Endothelial cell of umbilical vein (primary cell): ENCODE results near the gene STYXL1. TPM values are rescaled to one million over a fixed set of nuclear protein-coding genes. Genes with fewer than 3 reads are reported as not detected.

Source experiments
- BruUV-seq: library from RNA; stranded (reverse); fragments of 400-500 nt; replicated peaks from 2 replicates; lab custom pipeline; 2021; lab: Mats Ljungman, UMichigan
- CTCF ChIA-PET: fragments of 300-600, 350-600 bp; sonication (Branson Sonifier 250); formaldehyde crosslinking; loops from one replicate; lab custom pipeline; 2021; ENCODE audit warnings: antibody characterized with exemption, inconsistent platforms; lab: Charles Lee
- POLR2A ChIA-PET: fragments of 300-600, 350-600 bp; sonication (Branson Sonifier 250); formaldehyde crosslinking; loops from one replicate; lab custom pipeline; 2021; ENCODE audit warnings: antibody characterized with exemption, inconsistent platforms; lab: Charles Lee
- DNase-seq: peaks from one replicate; pipeline ENCODE4 v3.0.0-alpha.2; 2011; ENCODE audit warnings: low read depth, low spot score
- FAIRE-seq: peaks from 2 replicates; lab custom pipeline; 2011; peaks lifted over from hg19 to GRCh38; lab: Jason Lieb, UNC
- H2AFZ ChIP-seq: 2 replicates; pipeline ENCODE4 v1.6.0; 2012; ENCODE audit warnings: low read depth, low read length, control low read depth, inconsistent platforms
- H3K27ac ChIP-seq: 2 replicates; pipeline ENCODE4 v1.5.1; 2011; ENCODE audit warnings: low read depth, mild to moderate bottlenecking, control low read depth, low read length, moderate library complexity; ENCODE audit not compliant: insufficient read depth
- H3K27me3 ChIP-seq, 2 experiments: 2 replicates each; pipeline versions ENCODE4 v1.6.0 to v1.6.1; 2011; ENCODE audit warnings: low read length in 2 of 2, mixed read lengths in 1 of 2; ENCODE audit not compliant: control insufficient read depth in 2 of 2, insufficient read depth in 2 of 2
- H3K36me3 ChIP-seq, 2 experiments: 2 replicates in 1 of 2; 3 replicates in 1 of 2; pipeline ENCODE4 v1.5.1; 2011; ENCODE audit warnings: low read length in 2 of 2, mild to moderate bottlenecking in 1 of 2, moderate library complexity in 1 of 2; ENCODE audit not compliant: control insufficient read depth in 2 of 2, insufficient read depth in 2 of 2; ENCODE audit errors: extremely low read depth in 1 of 2
- H3K4me1 ChIP-seq: 3 replicates; pipeline ENCODE4 v1.5.1; 2011; ENCODE audit warnings: mild to moderate bottlenecking, low read length; ENCODE audit not compliant: control insufficient read depth, insufficient read depth; ENCODE audit errors: extremely low read depth
- H3K4me2 ChIP-seq: 2 replicates; pipeline ENCODE4 v1.6.1; 2011; ENCODE audit warnings: low read length, control low read depth, mixed read lengths; ENCODE audit not compliant: insufficient read depth
- H3K4me3 ChIP-seq, 3 experiments: fragments of 200-600 bp in 1 of 3; sonication (generic), shearing (Covaris generic) in 1 of 3; replicated peaks in 1 of 3; 2 replicates each; pipeline ENCODE4 v1.5.1; 2011 to 2016; ENCODE audit warnings: control low read depth in 3 of 3, low read length in 3 of 3, mild to moderate bottlenecking in 2 of 3, inconsistent platforms in 1 of 3, low read depth in 1 of 3, moderate library complexity in 1 of 3; ENCODE audit not compliant: insufficient read depth in 1 of 3
- H3K79me2 ChIP-seq: 2 replicates; pipeline ENCODE4 v1.6.0; 2012; ENCODE audit warnings: low read length, inconsistent platforms; ENCODE audit not compliant: control insufficient read depth, insufficient read depth
- H3K9ac ChIP-seq: replicated peaks from 2 replicates; pipeline ENCODE3; 2011; ENCODE audit warnings: low read length, control low read depth; ENCODE audit not compliant: insufficient read depth; ENCODE audit errors: extremely low read depth
- H3K9me1 ChIP-seq: replicated peaks from 3 replicates; pipeline ENCODE4 v1.6.0; 2011; ENCODE audit warnings: mild to moderate bottlenecking, low read length; ENCODE audit not compliant: control insufficient read depth, insufficient read depth; ENCODE audit errors: extremely low read depth
- H3K9me3 ChIP-seq: replicated peaks from 2 replicates; pipeline ENCODE4 v1.5.1; 2012; ENCODE audit warnings: low read length, inconsistent platforms; ENCODE audit not compliant: control insufficient read depth, insufficient read depth
- H4K20me1 ChIP-seq: replicated peaks from 2 replicates; pipeline ENCODE3; 2011; ENCODE audit warnings: mild to moderate bottlenecking, low read length; ENCODE audit not compliant: control insufficient read depth, insufficient read depth; ENCODE audit errors: extremely low read depth
- EZH2 ChIP-seq: IDR thresholded peaks from 2 replicates; pipeline ENCODE4 v1.6.1; 2012; ENCODE audit warnings: borderline replicate concordance, low read depth, mild to moderate bottlenecking, moderate library complexity, low read length, inconsistent platforms; ENCODE audit not compliant: severe bottlenecking
- FOS ChIP-seq: IDR thresholded peaks from 2 replicates; pipeline ENCODE4 v1.6.1; 2011; ENCODE audit warnings: mild to moderate bottlenecking, low read length, moderate library complexity, borderline replicate concordance; ENCODE audit not compliant: insufficient read depth
- GATA2 ChIP-seq: IDR thresholded peaks from 2 replicates; pipeline ENCODE4 v1.7.0; 2011; ENCODE audit warnings: low read depth, mild to moderate bottlenecking, moderate library complexity, mixed read lengths, low read length; ENCODE audit not compliant: insufficient read length, insufficient read depth
- JUN ChIP-seq: IDR thresholded peaks from 2 replicates; pipeline ENCODE4 v1.6.1; 2011; ENCODE audit warnings: borderline replicate concordance, low read depth; ENCODE audit not compliant: insufficient read length, insufficient read depth
- MAX ChIP-seq: IDR thresholded peaks from 2 replicates; pipeline ENCODE4 v1.6.1; 2011; ENCODE audit not compliant: insufficient read depth, insufficient read length
- MYC ChIP-seq: IDR thresholded peaks from one replicate; pipeline ENCODE4 v1.6.1; 2011; ENCODE audit warnings: mild to moderate bottlenecking, low read depth, low read length
- POLR2A ChIP-seq: IDR thresholded peaks from 2 replicates; pipeline ENCODE4 v1.6.1; 2012; ENCODE audit warnings: low read depth, mild to moderate bottlenecking, control low read depth, low read length
- POLR2AphosphoS5 ChIP-seq: IDR thresholded peaks from 2 replicates; pipeline ENCODE4 v1.6.1; 2012; ENCODE audit warnings: low read depth, mild to moderate bottlenecking, control low read depth, low read length, moderate library complexity; ENCODE audit not compliant: insufficient read depth
- dilution Hi-C: fragments of 300-500 bp; cut with MboI; formaldehyde crosslinking; loops from one replicate; pipeline ENCODE4 v1.15.0; 2019; ENCODE audit warnings: low sequenced_read_pairs; ENCODE audit not compliant: extremely low pct_ligation_motif_present
- intact Hi-C: fragments of 100-400 bp; cut with micrococcal nuclease; formaldehyde crosslinking; loops from one replicate; pipeline ENCODE4 v1.10.0; 2022
- polyA plus RNA-seq, 4 experiments: library from polyadenylated mRNA; depleted of rRNA in 3 of 4; stranded (reverse) in 3 of 4; unstranded in 1 of 4; fragments of >200 nt; gene quantifications; 2 replicates each; pipeline versions ENCODE4 v1.2.1 to v1.2.3, GENCODE V29; 2011 to 2012; ENCODE audit warnings: missing spikeins in 1 of 4
- total RNA-seq: library from RNA; stranded (reverse); gene quantifications from 2 replicates; pipeline ENCODE4 v1.2.3, GENCODE V29; 2021
- TF ChIP-seq, protein P1 (sequence below), 2 donors: IDR thresholded peaks; 1 replicate in 1 of 2; 2 replicates in 1 of 2; pipeline ENCODE4 v1.5.1; 2011; ENCODE audit warnings: low read length in 2 of 2, mild to moderate bottlenecking in 2 of 2, moderate library complexity in 2 of 2, control low read depth in 1 of 2, inconsistent platforms in 1 of 2, low read depth in 1 of 2; ENCODE audit not compliant: insufficient read depth in 1 of 2; ENCODE audit errors: extremely low read depth in 1 of 2

STYXL1 gene
- total and polyA plus RNA-seq, 2 donors (not counting 3 experiments of a cell fraction or from before 2014, with no cell fraction given) = 23.0 to 67.6 TPM

DNA sequence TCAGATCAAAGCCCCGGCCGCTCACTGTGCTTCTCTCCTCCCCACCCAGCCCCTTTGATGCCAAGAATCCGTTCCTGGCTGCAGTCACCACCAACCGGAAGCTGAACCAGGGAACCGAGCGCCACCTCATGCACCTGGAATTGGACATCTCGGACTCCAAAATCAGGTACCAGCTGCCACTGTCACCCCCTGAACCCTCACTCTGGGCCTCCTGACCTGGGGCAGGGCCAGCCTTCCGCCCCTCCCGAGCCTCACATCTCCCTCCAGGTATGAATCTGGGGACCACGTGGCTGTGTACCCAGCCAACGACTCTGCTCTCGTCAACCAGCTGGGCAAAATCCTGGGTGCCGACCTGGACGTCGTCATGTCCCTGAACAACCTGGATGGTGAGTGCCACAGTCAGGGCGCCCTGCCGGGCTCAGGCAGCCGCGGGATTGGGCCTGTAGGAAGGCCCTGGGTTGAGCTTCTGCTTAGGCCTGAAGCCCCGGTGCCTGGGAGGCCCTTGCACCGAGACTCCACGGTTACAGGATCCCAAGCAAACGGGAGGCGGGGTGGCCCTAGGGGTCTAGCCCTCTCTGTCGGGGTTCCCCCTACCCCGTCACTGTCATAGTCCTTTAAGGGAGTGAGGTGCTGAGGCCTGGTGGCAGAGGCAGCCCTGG, 64.2 kb downstream of the STYXL1 start:
- H3K36me3 ChIP-seq = peaks cover 9 to 63% of the 10 kb centered on the region in 2 experiments

More for the DNA sequence above, 64.2 kb downstream of the STYXL1 start:
- DNase-seq = no peak
- no peak for FAIRE-seq
- no peak overlapping the region for H3K27ac ChIP-seq
- no TSS peak for BruUV-seq
- dilution Hi-C loops (no loop called here), intact Hi-C loops (no loop called here)
- TF ChIP-seq JUN = no peak
- no peak for TF ChIP-seq POLR2A
- no peak for TF ChIP-seq MYC
- TF ChIP-seq FOS = no peak
- no peak for TF ChIP-seq MAX
- no peak for TF ChIP-seq GATA2
- no peak for TF ChIP-seq EZH2
- no peak for TF ChIP-seq POLR2AphosphoS5
- TF ChIP-seq, protein P1, sequence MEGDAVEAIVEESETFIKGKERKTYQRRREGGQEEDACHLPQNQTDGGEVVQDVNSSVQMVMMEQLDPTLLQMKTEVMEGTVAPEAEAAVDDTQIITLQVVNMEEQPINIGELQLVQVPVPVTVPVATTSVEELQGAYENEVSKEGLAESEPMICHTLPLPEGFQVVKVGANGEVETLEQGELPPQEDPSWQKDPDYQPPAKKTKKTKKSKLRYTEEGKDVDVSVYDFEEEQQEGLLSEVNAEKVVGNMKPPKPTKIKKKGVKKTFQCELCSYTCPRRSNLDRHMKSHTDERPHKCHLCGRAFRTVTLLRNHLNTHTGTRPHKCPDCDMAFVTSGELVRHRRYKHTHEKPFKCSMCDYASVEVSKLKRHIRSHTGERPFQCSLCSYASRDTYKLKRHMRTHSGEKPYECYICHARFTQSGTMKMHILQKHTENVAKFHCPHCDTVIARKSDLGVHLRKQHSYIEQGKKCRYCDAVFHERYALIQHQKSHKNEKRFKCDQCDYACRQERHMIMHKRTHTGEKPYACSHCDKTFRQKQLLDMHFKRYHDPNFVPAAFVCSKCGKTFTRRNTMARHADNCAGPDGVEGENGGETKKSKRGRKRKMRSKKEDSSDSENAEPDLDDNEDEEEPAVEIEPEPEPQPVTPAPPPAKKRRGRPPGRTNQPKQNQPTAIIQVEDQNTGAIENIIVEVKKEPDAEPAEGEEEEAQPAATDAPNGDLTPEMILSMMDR (IDR thresholded peaks at IDR 0.05; ENCODE audit: extremely low read depth in 1 of 2, insufficient read depth in 1 of 2, low read depth in 1 of 2, low read length in 2 of 2) = no peak
- H3K4me1 ChIP-seq = no peaks in the 10 kb centered on the region
- CTCF ChIA-PET = no interaction called here
- H3K9me1 ChIP-seq = no peaks in the 10 kb centered on the region
- H3K9me3 ChIP-seq = no peaks in the 10 kb centered on the region
- no peaks in the 10 kb centered on the region for H3K27me3 ChIP-seq
- H3K4me3 ChIP-seq = no peak overlapping the region
- no peak overlapping the region for H3K4me2 ChIP-seq
- POLR2A ChIA-PET = no interaction called here
- H3K79me2 ChIP-seq = no peaks in the 10 kb centered on the region
- no peak overlapping the region for H2AFZ ChIP-seq
- H3K9ac ChIP-seq = no peak overlapping the region
- no peaks in the 10 kb centered on the region for H4K20me1 ChIP-seq
